ENCODE data around the gene IAPP. TPM values are rescaled to one million over a fixed set of nuclear protein-coding genes. Genes with fewer than 3 reads are reported as not detected.
"Not testable (repeated sequence)": the region's sequence is repeated elsewhere in the genome, so short reads cannot be mapped to it uniquely, and the experiment has no call there.

IAPP gene
- total RNA-seq, 1 experiment from 2014 or later, result not detected

GRCh38 chr12:21387174-21387573 lies 14.5 kb downstream of the IAPP start:
- Histone ChIP-seq H3K4me2 (ENCODE audit: low read depth, low read length, poor library complexity, severe bottlenecking) (no peak overlapping the region), H4K20me1 (ENCODE audit: insufficient read depth, low read depth, low read length) (no peaks in the 10 kb centered on the region), H3K4me3 (ENCODE audit: low read length) (no peak overlapping the region), H3K27me3 (ENCODE audit: low read length) (no peaks in the 10 kb centered on the region), H3K79me2 (ENCODE audit: low read length) (no peaks in the 10 kb centered on the region), H3K9ac (ENCODE audit: low read length) (no peak overlapping the region), H3K36me3 (ENCODE audit: insufficient read depth, low read length) (no peaks in the 10 kb centered on the region), H3K27ac (ENCODE audit: low read length) (no peak overlapping the region), H3K9me3 (ENCODE audit: low read length) (no peaks in the 10 kb centered on the region), H2AFZ (ENCODE audit: low read length) (no peak overlapping the region), H3K9me2 (replicated peaks; ENCODE audit: insufficient read depth, low read length) (no peaks in the 10 kb centered on the region), H3K4me1 (ENCODE audit: low read length) (no peaks in the 10 kb centered on the region)
- DNase-seq, result no peak

GRCh38 chr12:21392384-21392783 lies 19.7 kb downstream of the IAPP start:
- Histone ChIP-seq H3K36me3 (ENCODE audit: insufficient read depth, low read length) (no peaks in the 10 kb centered on the region), H3K9me2 (replicated peaks; ENCODE audit: insufficient read depth, low read length) (no peaks in the 10 kb centered on the region), H3K9me3 (ENCODE audit: low read length) (no peaks in the 10 kb centered on the region), H3K27ac (ENCODE audit: low read length) (no peak overlapping the region), H3K79me2 (ENCODE audit: low read length) (no peaks in the 10 kb centered on the region), H2AFZ (ENCODE audit: low read length) (no peak overlapping the region), H3K4me1 (ENCODE audit: low read length) (no peaks in the 10 kb centered on the region), H3K4me3 (ENCODE audit: low read length) (no peak overlapping the region), H4K20me1 (ENCODE audit: insufficient read depth, low read depth, low read length) (no peaks in the 10 kb centered on the region), H3K9ac (ENCODE audit: low read length) (no peak overlapping the region), H3K4me2 (ENCODE audit: low read depth, low read length, poor library complexity, severe bottlenecking) (no peak overlapping the region), H3K27me3 (ENCODE audit: low read length) (no peaks in the 10 kb centered on the region)
- no peak for DNase-seq

GRCh38 chr12:21394828-21395626 lies 22.3 kb downstream of the IAPP start:
- not testable (repeated sequence) for H3K36me3 ChIP-seq (ENCODE audit: insufficient read depth, low read length); H2AFZ ChIP-seq (ENCODE audit: low read length); H3K9me2 ChIP-seq (replicated peaks; ENCODE audit: insufficient read depth, low read length); H4K20me1 ChIP-seq (ENCODE audit: insufficient read depth, low read depth, low read length); H3K4me3 ChIP-seq (ENCODE audit: low read length); H3K9ac ChIP-seq (ENCODE audit: low read length); H3K79me2 ChIP-seq (ENCODE audit: low read length); H3K9me3 ChIP-seq (ENCODE audit: low read length); H3K27ac ChIP-seq (ENCODE audit: low read length); H3K4me1 ChIP-seq (ENCODE audit: low read length); H3K27me3 ChIP-seq (ENCODE audit: low read length); H3K4me2 ChIP-seq (ENCODE audit: low read depth, low read length, poor library complexity, severe bottlenecking); DNase-seq

- DNase-seq, result no peak
- H2AFZ ChIP-seq (ENCODE audit: low read length), result no peak overlapping the region
- no peak overlapping the region for H3K4me2 ChIP-seq (ENCODE audit: low read depth, low read length, poor library complexity, severe bottlenecking)
- H3K27ac ChIP-seq (ENCODE audit: low read length), result no peak overlapping the region
- H3K36me3 ChIP-seq (ENCODE audit: insufficient read depth, low read length), result no peaks in the 10 kb centered on the region
- no peaks in the 10 kb centered on the region for H4K20me1 ChIP-seq (ENCODE audit: insufficient read depth, low read depth, low read length)
- no peaks in the 10 kb centered on the region for H3K79me2 ChIP-seq (ENCODE audit: low read length)
- H3K9me2 ChIP-seq (replicated peaks; ENCODE audit: insufficient read depth, low read length), result no peaks in the 10 kb centered on the region
- no peak overlapping the region for H3K9ac ChIP-seq (ENCODE audit: low read length)
- H3K4me1 ChIP-seq (ENCODE audit: low read length), result peaks cover 5% of the 10 kb centered on the region; the same call in 1 of the 2 replicates
- no peaks in the 10 kb centered on the region for H3K27me3 ChIP-seq (ENCODE audit: low read length)
- H3K9me3 ChIP-seq (ENCODE audit: low read length), result no peaks in the 10 kb centered on the region
- H3K4me3 ChIP-seq (ENCODE audit: low read length), result no peak overlapping the region
Measured at GRCh38 chr12:21413369-21414277, 40.9 kb downstream of the IAPP start.

GRCh38 chr12:21416511-21417121 lies 43.9 kb downstream of the IAPP start:
- no peaks in the 10 kb centered on the region for H3K79me2 ChIP-seq (ENCODE audit: low read length)
- no peaks in the 10 kb centered on the region for H3K27me3 ChIP-seq (ENCODE audit: low read length)
- H3K4me2 ChIP-seq (ENCODE audit: low read depth, low read length, poor library complexity, severe bottlenecking), result no peak overlapping the region
- H3K36me3 ChIP-seq (ENCODE audit: insufficient read depth, low read length), result no peaks in the 10 kb centered on the region
- H3K9ac ChIP-seq (ENCODE audit: low read length), result no peak overlapping the region
- peaks cover 6% of the 10 kb centered on the region; the same call in 1 of the 2 replicates for H3K4me1 ChIP-seq (ENCODE audit: low read length)
- no peaks in the 10 kb centered on the region for H3K9me3 ChIP-seq (ENCODE audit: low read length)
- H3K27ac ChIP-seq (ENCODE audit: low read length), result no peak overlapping the region
- no peaks in the 10 kb centered on the region for H4K20me1 ChIP-seq (ENCODE audit: insufficient read depth, low read depth, low read length)
- H3K4me3 ChIP-seq (ENCODE audit: low read length), result no peak overlapping the region
- no peaks in the 10 kb centered on the region for H3K9me2 ChIP-seq (replicated peaks; ENCODE audit: insufficient read depth, low read length)
- no peak overlapping the region for H2AFZ ChIP-seq (ENCODE audit: low read length)
- no peak for DNase-seq

GRCh38 chr12:21418398-21418797 lies 45.7 kb downstream of the IAPP start:
- H3K4me3 ChIP-seq (ENCODE audit: low read length); H4K20me1 ChIP-seq (ENCODE audit: insufficient read depth, low read depth, low read length); H3K79me2 ChIP-seq (ENCODE audit: low read length); H3K4me1 ChIP-seq (ENCODE audit: low read length); H3K27me3 ChIP-seq (ENCODE audit: low read length); H2AFZ ChIP-seq (ENCODE audit: low read length); H3K36me3 ChIP-seq (ENCODE audit: insufficient read depth, low read length); H3K4me2 ChIP-seq (ENCODE audit: low read depth, low read length, poor library complexity, severe bottlenecking); H3K9me2 ChIP-seq (replicated peaks; ENCODE audit: insufficient read depth, low read length); DNase-seq; H3K9ac ChIP-seq (ENCODE audit: low read length); H3K9me3 ChIP-seq (ENCODE audit: low read length); H3K27ac ChIP-seq (ENCODE audit: low read length): not testable (repeated sequence)

GRCh38 chr12:21419009-21419699 lies 46.5 kb downstream of the IAPP start:
- H3K27me3 ChIP-seq (ENCODE audit: low read length); H3K79me2 ChIP-seq (ENCODE audit: low read length); H2AFZ ChIP-seq (ENCODE audit: low read length); H3K27ac ChIP-seq (ENCODE audit: low read length); DNase-seq; H3K9ac ChIP-seq (ENCODE audit: low read length); H3K4me3 ChIP-seq (ENCODE audit: low read length); H3K36me3 ChIP-seq (ENCODE audit: insufficient read depth, low read length); H4K20me1 ChIP-seq (ENCODE audit: insufficient read depth, low read depth, low read length); H3K9me3 ChIP-seq (ENCODE audit: low read length); H3K4me1 ChIP-seq (ENCODE audit: low read length); H3K4me2 ChIP-seq (ENCODE audit: low read depth, low read length, poor library complexity, severe bottlenecking); H3K9me2 ChIP-seq (replicated peaks; ENCODE audit: insufficient read depth, low read length): not testable (repeated sequence)
